ENCODE results near the gene HOXA1. TPM values are rescaled to one million over a fixed set of nuclear protein-coding genes. Genes with fewer than 3 reads are reported as not detected.

The HOXA1 gene
- polyA plus RNA-seq, 3 donors: 0.08 to 0.56 (median 0.51) TPM

- 21 to 68% (median 64%) methylated on average over 18 of the region's 18 CpGs for WGBS, 3 donors
- no peak overlapping the region for H3K27ac ChIP-seq (ENCODE audit: low read depth, low read length)
Observed at GRCh38 chr7:27133409-27134231, 37.8 kb upstream of the HOXA1 start.

DNA sequence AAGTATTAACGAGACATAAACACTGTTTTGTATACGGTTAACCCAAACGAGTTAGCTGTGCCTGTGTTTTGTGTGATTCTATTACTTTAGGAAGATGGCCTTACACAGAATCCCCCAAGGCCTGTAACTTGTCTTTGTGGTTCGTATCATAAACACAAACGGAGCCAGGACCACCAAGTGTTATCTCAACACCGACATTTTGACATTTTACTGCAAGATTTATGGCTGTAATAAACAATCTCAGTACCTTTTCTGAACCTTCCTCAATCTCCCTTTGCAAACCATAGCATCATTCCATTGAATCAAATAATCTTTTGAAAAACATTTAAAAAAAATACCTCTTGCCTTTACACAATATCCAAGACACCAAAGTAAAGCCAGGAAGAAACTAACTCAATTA is 37.2 kb upstream of the HOXA1 start:
- 37 to 68% (median 61%) methylated on average over 6 of the region's 6 CpGs for WGBS, 3 donors
- no peak overlapping the region for H3K27ac ChIP-seq (ENCODE audit: low read depth, low read length)

DNA sequence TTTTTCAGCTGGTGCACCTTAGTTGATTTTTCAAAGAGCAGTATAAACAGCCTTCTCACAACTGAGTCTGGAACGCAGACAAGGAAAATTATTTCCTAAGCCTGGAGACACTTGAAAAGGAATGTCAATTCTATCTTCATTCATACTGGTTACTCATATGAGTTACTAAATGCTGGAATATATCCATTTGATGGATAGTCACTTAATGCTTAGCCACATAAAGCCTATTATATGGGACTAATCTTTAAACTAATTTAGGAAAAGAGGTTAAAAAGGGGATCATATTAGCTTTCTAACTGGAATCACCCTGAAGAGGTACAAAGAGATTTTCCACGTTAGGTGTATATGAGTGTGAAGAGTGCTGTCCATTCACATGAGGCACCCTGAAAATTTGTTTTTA is 36.4 kb upstream of the HOXA1 start:
- 43 to 82% (median 75%) methylated on average over 2 of the region's 2 CpGs for WGBS, 3 donors
- no peak overlapping the region for H3K27ac ChIP-seq (ENCODE audit: low read depth, low read length)

- no peak overlapping the region for H3K27ac ChIP-seq (ENCODE audit: low read depth, low read length)
- WGBS, 3 donors: 18 to 58% (median 51%) methylated on average over 12 of the region's 12 CpGs
Observed at GRCh38 chr7:27131390-27131819, 35.6 kb upstream of the HOXA1 start.

GRCh38 chr7:27130540-27131389 is 35.0 kb upstream of the HOXA1 start, which contains the start of gene HOXA4:
Gene HOXA4 (minus strand): TSS chr7:27130757. CDS start chr7:27130733, 24 bp downstream.
- H3K27ac ChIP-seq (ENCODE audit: low read depth, low read length): peak within 1 kb of the TSS; percentile 5
- WGBS, 3 donors: 10 to 16% (median 14%) methylated on average over 56 to 67 of the region's 67 CpGs

- WGBS, 3 donors: 13 to 35% (median 21%) methylated on average over 61 to 72 of the region's 72 CpGs
- peak overlapping the region; percentile 5 for H3K27ac ChIP-seq (ENCODE audit: low read depth, low read length)
Observed at GRCh38 chr7:27129729-27130539, 34.1 kb upstream of the HOXA1 start.

DNA sequence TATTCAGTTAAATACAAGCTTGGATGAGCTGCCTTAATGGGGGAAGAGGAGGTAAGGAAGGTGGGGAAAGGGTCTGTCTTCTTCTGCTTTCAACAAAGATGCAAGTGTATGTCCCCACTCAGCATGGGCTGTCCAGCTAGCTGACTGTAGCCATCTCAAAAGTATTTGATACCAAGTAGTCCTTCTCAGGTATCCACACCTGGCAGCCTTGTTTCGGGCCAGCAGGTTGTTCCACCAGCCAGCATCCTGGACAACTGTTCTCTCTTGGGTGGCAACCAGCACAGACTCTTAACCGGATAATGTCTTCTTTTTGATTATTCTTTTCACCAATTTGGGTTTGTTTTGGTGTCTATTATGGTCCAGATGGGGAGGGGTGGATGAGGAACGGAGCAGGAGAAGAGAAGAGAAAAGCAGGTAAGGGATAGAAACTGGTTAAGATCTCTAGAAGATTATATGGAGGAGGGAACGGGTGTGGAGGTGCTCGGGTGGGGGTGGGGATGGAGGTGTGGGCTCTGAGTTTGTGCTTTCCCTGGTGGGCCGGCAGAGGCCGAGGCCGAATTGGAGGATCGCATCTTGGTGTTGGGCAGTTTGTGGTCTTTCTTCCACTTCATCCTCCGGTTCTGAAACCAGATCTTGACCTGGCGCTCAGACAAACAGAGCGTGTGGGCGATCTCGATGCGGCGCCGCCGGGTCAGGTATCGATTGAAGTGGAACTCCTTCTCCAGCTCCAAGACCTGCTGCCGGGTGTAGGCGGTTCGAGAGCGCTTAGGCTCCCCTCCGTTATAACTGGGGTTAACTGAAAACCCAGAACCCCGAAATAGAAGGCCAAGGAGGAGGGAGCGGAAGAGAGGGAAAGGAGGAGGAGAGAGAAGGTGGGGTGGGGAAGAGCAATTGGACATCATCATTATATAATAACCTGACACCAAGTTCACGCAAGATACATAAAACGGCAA is 33.3 kb upstream of the HOXA1 start:
- WGBS, 3 donors: 23 to 63% (median 46%) methylated on average over 28 of the region's 28 CpGs
- H3K27ac ChIP-seq (ENCODE audit: low read depth, low read length): no peak overlapping the region

- no peak overlapping the region for H3K27ac ChIP-seq (ENCODE audit: low read depth, low read length)
- 34 to 51% (median 35%) methylated on average over 2 of the region's 2 CpGs for whole genome bisulfite sequencing, 3 donors
Observed at GRCh38 chr7:27128034-27128433, 32.2 kb upstream of the HOXA1 start.

GRCh38 chr7:27126596-27127327 is 31.0 kb upstream of the HOXA1 start:
- 18 to 70% (median 64%) methylated on average over 3 of the region's 3 CpGs for WGBS, 3 donors
- no peak overlapping the region for H3K27ac ChIP-seq (ENCODE audit: low read depth, low read length)

DNA sequence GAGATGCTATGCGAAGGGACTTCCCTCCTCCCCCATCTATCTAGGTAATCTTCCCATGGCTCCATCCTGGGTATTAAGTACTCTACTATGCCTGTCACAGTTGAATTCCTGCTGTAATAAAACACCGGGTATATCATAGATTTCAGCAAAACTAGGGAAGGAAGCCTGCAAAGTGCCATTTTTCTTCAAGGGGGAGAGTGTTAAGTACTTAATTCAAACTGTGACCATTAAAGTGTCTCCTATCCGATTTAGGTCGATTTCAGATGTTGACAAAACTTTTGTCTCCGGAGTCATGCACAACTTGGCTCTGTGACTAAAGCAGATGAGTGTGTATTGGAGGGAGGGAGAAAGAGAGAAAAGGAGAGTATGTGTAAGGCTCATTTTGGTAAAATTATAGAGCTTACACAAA is 30.2 kb upstream of the HOXA1 start:
- 22 to 55% (median 51%) methylated on average over 5 of the region's 5 CpGs for WGBS, 3 donors
- no peak overlapping the region for H3K27ac ChIP-seq (ENCODE audit: low read depth, low read length)

DNA sequence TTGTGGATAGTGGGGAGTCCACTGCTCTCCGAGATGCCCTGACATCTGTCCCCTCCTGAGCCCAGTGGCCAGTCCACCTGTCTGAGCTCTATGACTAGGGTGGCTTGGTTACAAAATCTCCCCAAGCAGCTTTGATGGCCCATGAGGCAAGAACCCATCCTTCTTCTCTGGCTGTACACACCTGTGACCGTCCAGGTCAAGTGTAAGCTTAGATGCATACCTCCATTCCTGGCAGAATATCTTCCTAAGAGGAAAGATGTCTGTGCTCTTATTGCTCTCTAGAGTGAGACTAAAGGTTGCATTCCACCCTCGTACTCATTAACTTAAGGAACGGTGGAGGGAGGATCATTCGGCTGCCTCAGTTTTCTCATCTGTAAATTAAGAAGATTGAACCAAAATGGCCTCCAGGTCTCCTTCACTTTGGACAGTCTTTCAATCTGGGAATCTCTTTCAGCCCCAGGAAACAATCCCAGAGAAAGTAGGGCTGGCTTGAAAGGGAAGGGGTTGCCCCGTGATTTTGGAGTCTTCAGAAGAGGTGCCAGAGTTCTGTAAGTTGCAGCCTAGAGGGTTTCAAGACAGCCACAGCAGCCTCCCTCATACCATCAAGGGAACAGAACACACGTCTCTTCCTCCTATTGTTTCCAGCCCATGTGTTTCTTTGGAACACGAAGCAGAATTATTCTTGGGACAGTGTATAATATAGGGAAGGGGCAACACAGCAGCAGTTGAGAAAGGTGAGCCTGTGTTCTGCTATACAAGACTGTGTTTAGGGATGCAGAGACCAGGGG is 29.3 kb upstream of the HOXA1 start:
- 39 to 73% (median 73%) methylated on average over 8 of the region's 8 CpGs for WGBS, 3 donors
- no peak overlapping the region for H3K27ac ChIP-seq (ENCODE audit: low read depth, low read length)

GRCh38 chr7:27124096-27124901 is 28.5 kb upstream of the HOXA1 start:
- 30 to 65% (median 56%) methylated on average over 43 of the region's 43 CpGs for WGBS, 3 donors
- no peak overlapping the region for H3K27ac ChIP-seq (ENCODE audit: low read depth, low read length)

GRCh38 chr7:27123477-27124053 is 27.8 kb upstream of the HOXA1 start:
- WGBS, 3 donors: 29 to 72% (median 69%) methylated on average over 22 to 26 of the region's 26 CpGs
- peak overlapping the region; percentile 89 for H3K27ac ChIP-seq (ENCODE audit: low read depth, low read length)

DNA sequence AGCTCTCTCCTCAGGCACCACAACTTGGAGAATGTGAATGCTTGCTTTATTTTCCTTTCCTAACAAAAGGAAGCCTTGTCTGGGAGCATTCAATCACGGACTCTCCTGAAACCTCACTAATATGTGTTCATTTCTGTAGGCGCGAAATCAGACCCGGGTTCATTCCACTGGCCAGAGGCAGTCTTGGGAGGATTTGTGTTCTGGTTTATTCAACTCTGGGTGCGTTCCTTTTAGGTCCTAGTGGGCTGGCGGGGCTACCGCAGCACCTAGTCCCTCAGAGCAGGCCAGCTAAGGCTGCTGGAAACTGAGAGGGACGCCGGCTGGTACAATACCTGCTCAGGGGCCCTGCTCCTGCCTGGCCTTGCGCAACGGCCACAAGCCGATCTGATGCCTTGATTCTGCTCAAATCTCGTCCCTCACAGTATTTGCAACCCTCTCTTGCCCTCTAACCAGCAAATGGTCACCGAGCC is 27.2 kb upstream of the HOXA1 start:
- WGBS, 3 donors: 17 to 53% (median 49%) methylated on average over 14 of the region's 14 CpGs
- peak overlapping the region; percentile 89 for H3K27ac ChIP-seq (ENCODE audit: low read depth, low read length)
